ENCODE data around the gene COL1A1. TPM values are rescaled to one million over a fixed set of nuclear protein-coding genes. Genes with fewer than 3 reads are reported as not detected.

Gene COL1A1
- total and polyA plus RNA-seq, 8 donors, result 9.0 to 875 (median 20.9) TPM

GRCh38 chr17:50217591-50217990, 16.2 kb upstream of the COL1A1 start:
- ATAC-seq (no peak), DNase-seq (no peak), FAIRE-seq (no peak)
- H3K4me1 ChIP-seq, result peaks cover 0 to 4% (median 0%) of the 10 kb centered on the region in 3 donors
- WGBS, 2 donors, result 39 to 46% methylated on average over 3 of the region's 3 CpGs
- H3K27ac ChIP-seq, result no peak overlapping the region
- no peaks in the 10 kb centered on the region for H3K36me3 ChIP-seq
- no peaks in the 10 kb centered on the region for H3K27me3 ChIP-seq
- no peak for TF ChIP-seq CTCF (IDR thresholded peaks at IDR 0.05)
- no peaks in the 10 kb centered on the region for H3K9me3 ChIP-seq
- intact Hi-C loops (cut with DNase I), result loop anchor here in 1 of 3 donors (10.0 kb wide), 1 partner anchor 57 kb away; the partner anchor contains the start of gene TMEM92
- no peak overlapping the region for H3K4me3 ChIP-seq

GRCh38 chr17:50214976-50215760, 13.7 kb upstream of the COL1A1 start:
- WGBS, 2 donors, result 68 to 77% methylated on average over 8 of the region's 8 CpGs
- Histone ChIP-seq H3K27ac (no peak overlapping the region), H3K4me3 (no peak overlapping the region), H3K27me3 (no peaks in the 10 kb centered on the region), H3K36me3 (no peaks in the 10 kb centered on the region), H3K9me3 (no peaks in the 10 kb centered on the region), H3K4me1 (peaks cover 0 to 4% (median 0%) of the 10 kb centered on the region in 3 donors)
- FAIRE-seq, result no peak
- DNase-seq, result no peak
- no peak for ATAC-seq
- intact Hi-C loops (cut with DNase I), result loop anchor here in 1 of 3 donors (10.0 kb wide), 1 partner anchor 60 kb away; the partner anchor contains the start of gene TMEM92
- no peak for TF ChIP-seq CTCF (IDR thresholded peaks at IDR 0.05)

- intact Hi-C loops (cut with DNase I), result loop anchor here in 1 of 3 donors (10.0 kb wide), 1 partner anchor 61 kb away; the partner anchor contains the start of gene TMEM92
- WGBS, 2 donors, result 64 to 72% methylated on average over 9 of the region's 9 CpGs
- Histone ChIP-seq H3K4me1 (no peaks in the 10 kb centered on the region), H3K9me3 (no peaks in the 10 kb centered on the region), H3K27me3 (no peaks in the 10 kb centered on the region), H3K27ac (no peak overlapping the region), H3K36me3 (no peaks in the 10 kb centered on the region), H3K4me3 (no peak overlapping the region)
- ATAC-seq, result no peak
- no peak for FAIRE-seq
- no peak for TF ChIP-seq CTCF (IDR thresholded peaks at IDR 0.05)
- DNase-seq, result no peak
These were observed 11.9 kb upstream of the COL1A1 start for GRCh38 chr17:50213026-50214022.

- Histone ChIP-seq H3K9me3 (no peaks in the 10 kb centered on the region), H3K4me3 (no peak overlapping the region), H3K27ac (no peak overlapping the region), H3K27me3 (no peaks in the 10 kb centered on the region), H3K4me1 (no peaks in the 10 kb centered on the region), H3K36me3 (no peaks in the 10 kb centered on the region)
- ATAC-seq (no peak), DNase-seq (no peak), FAIRE-seq (no peak)
- intact Hi-C loops (cut with DNase I), result loop anchor here in 1 of 3 donors (10.0 kb wide), 1 partner anchor 63 kb away; the partner anchor contains the start of gene TMEM92
- 64 to 69% methylated on average over 15 of the region's 15 CpGs for WGBS, 2 donors
- TF ChIP-seq CTCF (IDR thresholded peaks at IDR 0.05), result no peak
These were observed 10.9 kb upstream of the COL1A1 start for GRCh38 chr17:50212121-50212843.

All from pancreas (tissue), 10 donors.